Measurements from ENCODE around the gene IL22RA1. TPM values are rescaled to one million over a fixed set of nuclear protein-coding genes. Genes with fewer than 3 reads are reported as not detected.

The IL22RA1 gene
- total and polyA plus RNA-seq, 9 of the 15 experiments (the other 6 are each of a cell fraction or from before 2014, with no cell fraction given) = not detected

DNA sequence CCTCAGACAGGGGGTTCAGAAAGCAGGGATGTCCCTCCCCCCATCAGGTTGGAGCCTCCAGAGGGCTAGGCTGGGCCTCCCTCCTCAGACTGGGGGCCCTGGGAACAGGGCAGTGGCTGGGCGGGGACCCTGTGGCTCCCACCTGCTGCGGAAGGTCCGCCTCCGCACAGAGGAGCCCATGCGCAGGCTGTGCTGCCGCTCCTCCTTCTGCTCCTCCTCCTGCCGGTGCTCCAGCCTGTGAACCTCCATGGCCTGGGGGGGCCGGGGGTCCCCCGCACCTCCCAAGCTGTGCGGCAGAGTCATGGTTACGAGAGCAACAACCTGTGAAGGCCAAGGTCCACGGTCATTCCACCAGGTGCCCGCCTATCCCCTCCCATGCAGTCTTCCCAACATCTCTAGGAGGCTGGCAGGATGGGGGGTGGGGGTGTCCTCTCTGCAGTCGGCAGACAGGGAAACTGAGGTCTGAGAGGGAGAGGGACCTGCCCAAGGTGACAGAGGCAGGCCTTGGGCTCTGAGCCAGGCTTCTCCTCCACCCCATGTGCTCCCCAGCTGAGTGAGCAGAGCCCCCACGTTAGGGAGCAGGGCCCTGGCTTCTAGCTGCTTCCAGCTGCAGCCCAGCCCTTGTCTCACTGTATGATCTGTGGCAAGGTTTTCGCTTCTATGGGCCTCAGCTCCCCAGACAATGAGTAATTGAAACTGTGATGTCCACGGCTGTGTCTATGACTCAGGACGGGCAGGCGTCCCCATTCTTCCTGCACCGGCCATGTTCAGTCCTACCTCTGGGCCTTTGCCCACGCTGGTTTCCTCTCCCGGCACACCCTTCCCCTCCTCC, 34.4 kb downstream of the IL22RA1 start (continued):
- TF ChIP-seq POLR2AphosphoS2 (IDR thresholded peaks at IDR 0.05; ENCODE audit: low read length) = no peak
- TF ChIP-seq TFAP4 (CRISPR knock-in tag; IDR thresholded peaks at IDR 0.05; ENCODE audit: borderline replicate concordance) = no peak
- no peak for TF ChIP-seq PHB (CRISPR knock-in tag; IDR thresholded peaks at IDR 0.05)
- no peak for TF ChIP-seq CBFA2T2 (conservative IDR thresholded peaks at IDR 0.05)
- no peak for TF ChIP-seq HMBOX1 (IDR thresholded peaks at IDR 0.05)
- no peak for TF ChIP-seq CXXC5 (CRISPR knock-in tag; IDR thresholded peaks at IDR 0.05)
- no peak for TF ChIP-seq ZNF124 (CRISPR knock-in tag; IDR thresholded peaks at IDR 0.05)
- no peak for TF ChIP-seq CBX5 (IDR thresholded peaks at IDR 0.05; ENCODE audit: borderline replicate concordance, low read depth)
- peak; percentile 60; the same call in 1 of the 2 replicates for TF ChIP-seq ZNF740 (CRISPR knock-in tag; IDR thresholded peaks at IDR 0.05)
- TF ChIP-seq ZNF740 (tag; IDR thresholded peaks at IDR 0.05) = no peak
- no peak for TF ChIP-seq HNRNPUL1 (IDR thresholded peaks at IDR 0.05; ENCODE audit: low read length)
- TF ChIP-seq NR4A1 (CRISPR knock-in tag; IDR thresholded peaks at IDR 0.05) = no peak
- TF ChIP-seq NR4A1 (tag; IDR thresholded peaks at IDR 0.05) = no peak
- no peak for TF ChIP-seq ZNF57 (CRISPR knock-in tag; IDR thresholded peaks at IDR 0.05)
- TF ChIP-seq, protein P1, sequence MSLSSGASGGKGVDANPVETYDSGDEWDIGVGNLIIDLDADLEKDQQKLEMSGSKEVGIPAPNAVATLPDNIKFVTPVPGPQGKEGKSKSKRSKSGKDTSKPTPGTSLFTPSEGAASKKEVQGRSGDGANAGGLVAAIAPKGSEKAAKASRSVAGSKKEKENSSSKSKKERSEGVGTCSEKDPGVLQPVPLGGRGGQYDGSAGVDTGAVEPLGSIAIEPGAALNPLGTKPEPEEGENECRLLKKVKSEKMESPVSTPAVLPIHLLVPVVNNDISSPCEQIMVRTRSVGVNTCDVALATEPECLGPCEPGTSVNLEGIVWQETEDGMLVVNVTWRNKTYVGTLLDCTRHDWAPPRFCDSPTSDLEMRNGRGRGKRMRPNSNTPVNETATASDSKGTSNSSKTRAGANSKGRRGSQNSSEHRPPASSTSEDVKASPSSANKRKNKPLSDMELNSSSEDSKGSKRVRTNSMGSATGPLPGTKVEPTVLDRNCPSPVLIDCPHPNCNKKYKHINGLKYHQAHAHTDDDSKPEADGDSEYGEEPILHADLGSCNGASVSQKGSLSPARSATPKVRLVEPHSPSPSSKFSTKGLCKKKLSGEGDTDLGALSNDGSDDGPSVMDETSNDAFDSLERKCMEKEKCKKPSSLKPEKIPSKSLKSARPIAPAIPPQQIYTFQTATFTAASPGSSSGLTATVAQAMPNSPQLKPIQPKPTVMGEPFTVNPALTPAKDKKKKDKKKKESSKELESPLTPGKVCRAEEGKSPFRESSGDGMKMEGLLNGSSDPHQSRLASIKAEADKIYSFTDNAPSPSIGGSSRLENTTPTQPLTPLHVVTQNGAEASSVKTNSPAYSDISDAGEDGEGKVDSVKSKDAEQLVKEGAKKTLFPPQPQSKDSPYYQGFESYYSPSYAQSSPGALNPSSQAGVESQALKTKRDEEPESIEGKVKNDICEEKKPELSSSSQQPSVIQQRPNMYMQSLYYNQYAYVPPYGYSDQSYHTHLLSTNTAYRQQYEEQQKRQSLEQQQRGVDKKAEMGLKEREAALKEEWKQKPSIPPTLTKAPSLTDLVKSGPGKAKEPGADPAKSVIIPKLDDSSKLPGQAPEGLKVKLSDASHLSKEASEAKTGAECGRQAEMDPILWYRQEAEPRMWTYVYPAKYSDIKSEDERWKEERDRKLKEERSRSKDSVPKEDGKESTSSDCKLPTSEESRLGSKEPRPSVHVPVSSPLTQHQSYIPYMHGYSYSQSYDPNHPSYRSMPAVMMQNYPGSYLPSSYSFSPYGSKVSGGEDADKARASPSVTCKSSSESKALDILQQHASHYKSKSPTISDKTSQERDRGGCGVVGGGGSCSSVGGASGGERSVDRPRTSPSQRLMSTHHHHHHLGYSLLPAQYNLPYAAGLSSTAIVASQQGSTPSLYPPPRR (CRISPR knock-in tag; IDR thresholded peaks at IDR 0.05; ENCODE audit: borderline replicate concordance) = no peak
- TF ChIP-seq ZNF668 (CRISPR knock-in tag; IDR thresholded peaks at IDR 0.05) = no peak
- TF ChIP-seq, protein P2, sequence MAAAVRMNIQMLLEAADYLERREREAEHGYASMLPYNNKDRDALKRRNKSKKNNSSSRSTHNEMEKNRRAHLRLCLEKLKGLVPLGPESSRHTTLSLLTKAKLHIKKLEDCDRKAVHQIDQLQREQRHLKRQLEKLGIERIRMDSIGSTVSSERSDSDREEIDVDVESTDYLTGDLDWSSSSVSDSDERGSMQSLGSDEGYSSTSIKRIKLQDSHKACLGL (CRISPR knock-in tag; IDR thresholded peaks at IDR 0.05; ENCODE audit: borderline replicate concordance, poor library complexity, severe bottlenecking) = no peak
- TF ChIP-seq FOXP1 (CRISPR knock-in tag; IDR thresholded peaks at IDR 0.05) = no peak
- no peak for TF ChIP-seq RFX5 (IDR thresholded peaks at IDR 0.05; ENCODE audit: low read depth, low read length)
- TF ChIP-seq SIN3A (IDR thresholded peaks at IDR 0.05; ENCODE audit: borderline replicate concordance in 2 of 2, control insufficient read depth in 1 of 2, low read depth in 2 of 2, low read length in 2 of 2) = no peak

Data from K562 (cell line).